NCI-H748 (cell line): ENCODE data around the gene IRF2BPL.
"Not testable (repeated sequence)": the region's sequence is repeated elsewhere in the genome, so short reads cannot be mapped to it uniquely, and the experiment has no call there.

ENCODE experiments used
- DNase-seq: peaks from one replicate; lab custom pipeline; 2025; ENCODE audit not compliant: unreplicated experiment; lab: John Stamatoyannopoulos, UW

Gene IRF2BPL

GRCh38 chr14:77036484-77037214, 8.1 kb upstream of the IRF2BPL start:
- DNase-seq, result no peak

GRCh38 chr14:77035267-77035666, 6.8 kb upstream of the IRF2BPL start:
- DNase-seq, result no peak

- peak; percentile 95 for DNase-seq
Observed at GRCh38 chr14:77033622-77034589, 5.4 kb upstream of the IRF2BPL start.

- peak; percentile 91 for DNase-seq
Observed at GRCh38 chr14:77032844-77033621, 4.5 kb upstream of the IRF2BPL start.

GRCh38 chr14:77032491-77032843, 4.0 kb upstream of the IRF2BPL start:
- no peak for DNase-seq

- DNase-seq, result no peak
Observed at GRCh38 chr14:77031759-77032490, 3.4 kb upstream of the IRF2BPL start.

GRCh38 chr14:77027538-77028383, 747 bp downstream of the IRF2BPL start:
- DNase-seq, result peak; percentile 76

- peak; percentile 73 for DNase-seq
Observed at GRCh38 chr14:77026930-77027537, 1.5 kb downstream of the IRF2BPL start.

GRCh38 chr14:77026166-77026929, 2.2 kb downstream of the IRF2BPL start:
- peak; percentile 74 for DNase-seq

- DNase-seq, result peak; percentile 68
Observed at GRCh38 chr14:77025744-77026165, 2.8 kb downstream of the IRF2BPL start.

GRCh38 chr14:77024171-77024691, 4.3 kb downstream of the IRF2BPL start:
- DNase-seq, result peak; percentile 92

GRCh38 chr14:77023001-77023996, 5.2 kb downstream of the IRF2BPL start:
- DNase-seq, result peak; percentile 89

- DNase-seq, result peak; percentile 91
Observed at GRCh38 chr14:77022236-77022852, 6.2 kb downstream of the IRF2BPL start.

GRCh38 chr14:77021424-77021823, 7.1 kb downstream of the IRF2BPL start:
- DNase-seq, result not testable (repeated sequence)

GRCh38 chr14:77018785-77019184, 9.7 kb downstream of the IRF2BPL start:
- DNase-seq, result no peak

- DNase-seq, result no peak
Observed at GRCh38 chr14:77017666-77018065, 10.8 kb downstream of the IRF2BPL start.

- no peak for DNase-seq
Observed at GRCh38 chr14:77014734-77015133, 13.8 kb downstream of the IRF2BPL start.
